CD4-positive, CD25-positive, alpha-beta regulatory T cell (primary cell): ENCODE results near the gene CSPG4. TPM values are rescaled to one million over a fixed set of nuclear protein-coding genes. Genes with fewer than 3 reads are reported as not detected.
A peak's percentile ranks its signal among the peaks of the same experiment; 100 is the strongest.
"Not testable (repeated sequence)": the region's sequence is repeated elsewhere in the genome, so short reads cannot be mapped to it uniquely, and the experiment has no call there.

Experiments used
- ATAC-seq, 2 donors: fragments of 150-1000 bp; cut with Tn5 transposase; one replicate each; pipeline ENCODE4 v1.10.0; 2021; ENCODE audit warnings: low read depth in 2 of 2, moderate number of reproducible peaks in 2 of 2, moderate library complexity in 1 of 2
- DNase-seq, 3 donors: peaks; one replicate each; pipeline versions ENCODE4 v3.0.0 to v3.0.0-alpha.2; 2012 to 2022; ENCODE audit warnings: mixed read lengths in 1 of 3
- H3K27ac ChIP-seq: one replicate; pipeline ENCODE4 v1.7.0; 2013; ENCODE audit warnings: mild to moderate bottlenecking, low read length; ENCODE audit not compliant: insufficient read depth, poor library complexity, severe bottlenecking
- H3K27me3 ChIP-seq: one replicate; pipeline ENCODE4 v1.7.0; 2013; ENCODE audit warnings: low read length; ENCODE audit not compliant: control insufficient read depth, insufficient read depth
- H3K36me3 ChIP-seq: one replicate; pipeline ENCODE4 v1.7.0; 2013; ENCODE audit warnings: mild to moderate bottlenecking, low read length, moderate library complexity; ENCODE audit not compliant: control insufficient read depth, insufficient read depth
- H3K4me1 ChIP-seq: 2 replicates; pipeline ENCODE4 v1.7.0; 2013; ENCODE audit warnings: mild to moderate bottlenecking, low read length; ENCODE audit not compliant: insufficient read depth, control insufficient read depth, poor library complexity, severe bottlenecking
- H3K4me3 ChIP-seq: one replicate; pipeline ENCODE4 v1.7.0; 2013; ENCODE audit warnings: low read depth, mild to moderate bottlenecking, low read length, moderate library complexity
- H3K9me3 ChIP-seq, 2 experiments: 1 replicate in 1 of 2; 2 replicates in 1 of 2; pipeline ENCODE4 v1.7.0; 2013; ENCODE audit warnings: low read length in 2 of 2, mild to moderate bottlenecking in 1 of 2, moderate library complexity in 1 of 2; ENCODE audit not compliant: control insufficient read depth in 2 of 2
- H3K27ac Mint-ChIP-seq, 3 donors: one replicate each; pipeline ENCODE4 v1.8.0; 2020 to 2022; ENCODE audit warnings: mild to moderate bottlenecking in 3 of 3, mixed read lengths in 3 of 3, moderate library complexity in 2 of 3
- H3K27me3 Mint-ChIP-seq: one replicate; pipeline ENCODE4 v1.8.0; 2022; ENCODE audit warnings: mild to moderate bottlenecking, mixed read lengths
- H3K36me3 Mint-ChIP-seq: one replicate; pipeline ENCODE4 v1.8.0; 2020; ENCODE audit warnings: mixed read lengths
- H3K4me1 Mint-ChIP-seq, 4 donors: one replicate each; pipeline ENCODE4 v1.8.0; 2020 to 2022; ENCODE audit warnings: mixed read lengths in 4 of 4, mild to moderate bottlenecking in 1 of 4
- H3K4me3 Mint-ChIP-seq, 4 donors: one replicate each; pipeline ENCODE4 v1.8.0; 2020 to 2022; ENCODE audit warnings: mild to moderate bottlenecking in 4 of 4, mixed read lengths in 4 of 4, moderate library complexity in 3 of 4
- H3K9me3 Mint-ChIP-seq, 7 donors: one replicate each; pipeline ENCODE4 v1.8.0; 2020 to 2022; ENCODE audit warnings: mixed read lengths in 7 of 7, mild to moderate bottlenecking in 3 of 7, moderate library complexity in 2 of 7
- polyA plus RNA-seq, 4 donors: library from polyadenylated mRNA; unstranded; fragments of 300-500 nt; fragmentation: Illumina TruSeq; gene quantifications; one replicate each; pipeline ENCODE4 v1.2.3, GENCODE V29; 2021
- total RNA-seq: library from RNA; stranded (reverse); gene quantifications from one replicate; pipeline ENCODE4 v1.2.3, GENCODE V29; 2022

CSPG4 gene
- total and polyA plus RNA-seq, 5 donors from 2014 or later, result not detected

- H3K36me3 Mint-ChIP-seq, H3K27ac ChIP-seq, H3K9me3 ChIP-seq, H3K4me3 ChIP-seq, H3K27me3 ChIP-seq, H3K36me3 ChIP-seq, ATAC-seq, H3K9me3 Mint-ChIP-seq, H3K27me3 Mint-ChIP-seq, DNase-seq: not testable (repeated sequence)
- H3K4me3 Mint-ChIP-seq, result peak overlapping the region; percentile 72 to 89 (median 88)
- peaks cover 18% of the 10 kb centered on the region for H3K4me1 ChIP-seq
- peaks cover 0 to 34% (median 8%) of the 10 kb centered on the region in 4 donors for H3K4me1 Mint-ChIP-seq
- H3K27ac Mint-ChIP-seq, result peak overlapping the region; percentile 52 to 85 (median 82)
These were observed 24.7 kb upstream of the CSPG4 start for GRCh38 chr15:75737116-75738013.

- DNase-seq, result no peak
These were observed 23.6 kb upstream of the CSPG4 start for GRCh38 chr15:75736256-75736655.

GRCh38 chr15:75734861-75735760 lies 22.5 kb upstream of the CSPG4 start:
- not testable (repeated sequence) for DNase-seq, H3K27me3 ChIP-seq, ATAC-seq, H3K9me3 ChIP-seq, H3K27me3 Mint-ChIP-seq, H3K27ac ChIP-seq, H3K9me3 Mint-ChIP-seq, H3K36me3 Mint-ChIP-seq, H3K27ac Mint-ChIP-seq, H3K4me3 ChIP-seq, H3K36me3 ChIP-seq
- H3K4me1 ChIP-seq, result peaks cover 18% of the 10 kb centered on the region
- H3K4me1 Mint-ChIP-seq, result peaks cover 0 to 40% (median 8%) of the 10 kb centered on the region in 4 donors
- peak overlapping the region in 1 of 4 donors; percentile 38 for H3K4me3 Mint-ChIP-seq

More at GRCh38 chr15:75736256-75736655, 23.6 kb upstream of the CSPG4 start:
- no peaks in the 10 kb centered on the region for H3K9me3 Mint-ChIP-seq
- Histone ChIP-seq H3K4me3 (no peak overlapping the region), H3K9me3 (no peaks in the 10 kb centered on the region), H3K27me3 (no peaks in the 10 kb centered on the region), H3K4me1 (peaks cover 18% of the 10 kb centered on the region), H3K36me3 (no peaks in the 10 kb centered on the region), H3K27ac (no peak overlapping the region)
- no peaks in the 10 kb centered on the region for H3K36me3 Mint-ChIP-seq
- no peaks in the 10 kb centered on the region for H3K27me3 Mint-ChIP-seq
- H3K4me1 Mint-ChIP-seq, result peaks cover 0 to 40% (median 8%) of the 10 kb centered on the region in 4 donors
- H3K4me3 Mint-ChIP-seq, result peak overlapping the region in 3 of 4 donors; percentile 3 to 72 (median 41)
- H3K27ac Mint-ChIP-seq, result no peak overlapping the region
- no peak for ATAC-seq

- H3K27me3 Mint-ChIP-seq, result no peaks in the 10 kb centered on the region
- H3K4me1 ChIP-seq, result peaks cover 14% of the 10 kb centered on the region
- H3K27ac Mint-ChIP-seq, result no peak overlapping the region
- no peaks in the 10 kb centered on the region for H3K36me3 Mint-ChIP-seq
- no peaks in the 10 kb centered on the region for H3K9me3 Mint-ChIP-seq
- H3K4me3 Mint-ChIP-seq, result no peak overlapping the region
- H3K27me3 ChIP-seq, result no peaks in the 10 kb centered on the region
- ATAC-seq (no peak), DNase-seq (no peak)
- H3K27ac ChIP-seq, result no peak overlapping the region
- peaks cover 0 to 30% (median 9%) of the 10 kb centered on the region in 4 donors for H3K4me1 Mint-ChIP-seq
- H3K9me3 ChIP-seq, result no peaks in the 10 kb centered on the region
- no peaks in the 10 kb centered on the region for H3K36me3 ChIP-seq
- H3K4me3 ChIP-seq, result no peak overlapping the region
These were observed 21.4 kb upstream of the CSPG4 start for GRCh38 chr15:75733761-75734651.

- H3K4me1 Mint-ChIP-seq, result peaks cover 0 to 27% (median 7%) of the 10 kb centered on the region in 4 donors
These were observed 20.3 kb upstream of the CSPG4 start for GRCh38 chr15:75732809-75733451.

GRCh38 chr15:75732177-75732808 lies 19.6 kb upstream of the CSPG4 start:
- peaks cover 0 to 22% (median 5%) of the 10 kb centered on the region in 4 donors for H3K4me1 Mint-ChIP-seq
- H3K27ac ChIP-seq, result no peak overlapping the region
- H3K4me3 Mint-ChIP-seq, result peak overlapping the region in 1 of 4 donors; percentile 75
- peaks cover 4% of the 10 kb centered on the region for H3K4me1 ChIP-seq
- no peaks in the 10 kb centered on the region for H3K9me3 Mint-ChIP-seq
- no peak overlapping the region for H3K4me3 ChIP-seq
- no peaks in the 10 kb centered on the region for H3K27me3 ChIP-seq
- H3K9me3 ChIP-seq, result no peaks in the 10 kb centered on the region
- no peak overlapping the region for H3K27ac Mint-ChIP-seq
- H3K36me3 Mint-ChIP-seq, result no peaks in the 10 kb centered on the region
- H3K36me3 ChIP-seq, result no peaks in the 10 kb centered on the region
- no peaks in the 10 kb centered on the region for H3K27me3 Mint-ChIP-seq
- ATAC-seq (no peak), DNase-seq (no peak)

More at GRCh38 chr15:75732809-75733451, 20.3 kb upstream of the CSPG4 start:
- Histone ChIP-seq H3K9me3 (no peaks in the 10 kb centered on the region), H3K4me1 (peaks cover 7% of the 10 kb centered on the region), H3K27me3 (no peaks in the 10 kb centered on the region), H3K4me3 (no peak overlapping the region), H3K36me3 (no peaks in the 10 kb centered on the region), H3K27ac (no peak overlapping the region)
- Mint-ChIP-seq H3K4me3 (peak overlapping the region in 1 of 4 donors; percentile 75), H3K27me3 (no peaks in the 10 kb centered on the region), H3K9me3 (no peaks in the 10 kb centered on the region), H3K36me3 (no peaks in the 10 kb centered on the region), H3K27ac (peak overlapping the region in 1 of 3 donors; percentile 38)
- peak in 2 of 3 donors; percentile 16 to 55 for DNase-seq
- ATAC-seq, result peak; percentile 48 to 52
